ENCODE measurements around the gene COQ8B.

The COQ8B gene

DNA sequence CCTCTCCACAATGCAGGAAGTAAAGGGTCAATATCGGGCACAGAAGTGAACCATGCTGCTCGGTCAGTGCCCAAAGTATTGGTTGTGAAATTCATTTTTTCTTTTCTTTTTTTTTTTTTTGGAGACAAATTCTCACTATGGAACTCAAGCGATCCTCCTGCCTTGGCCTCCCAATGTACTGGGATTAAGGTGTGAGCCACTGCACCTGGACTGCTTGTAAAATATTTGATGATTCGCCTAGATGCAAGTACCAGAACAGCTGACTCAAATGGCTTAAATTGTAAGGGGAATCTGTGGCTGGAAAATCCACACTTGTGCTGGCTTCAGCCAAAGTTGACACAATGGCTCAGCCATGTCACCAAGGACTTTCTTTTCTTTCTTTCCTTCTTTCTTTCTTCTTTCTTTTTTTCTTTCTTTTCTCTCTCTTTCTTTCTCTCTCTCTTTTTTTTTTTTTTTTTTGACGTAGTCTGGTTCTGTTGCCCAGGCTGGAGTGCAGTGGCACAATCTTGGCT is 69.9 kb downstream of the COQ8B start:
- TF ChIP-seq CTCF (IDR thresholded peaks at IDR 0.05; ENCODE audit: insufficient read depth, low read depth, low read length, missing control alignments): no peak
- no peak overlapping the region for H3K4me3 ChIP-seq (ENCODE audit: low read depth, low read length)
- DNase-seq (ENCODE audit: low read depth): no peak

GRCh38 chr19:40642757-40643305 is 73.9 kb downstream of the COQ8B start:
- TF ChIP-seq CTCF (IDR thresholded peaks at IDR 0.05; ENCODE audit: insufficient read depth, low read depth, low read length, missing control alignments): no peak
- no peak overlapping the region for H3K4me3 ChIP-seq (ENCODE audit: low read depth, low read length)
- no peak for DNase-seq (ENCODE audit: low read depth)

- DNase-seq (ENCODE audit: low read depth): no peak
- no peak for TF ChIP-seq CTCF (IDR thresholded peaks at IDR 0.05; ENCODE audit: insufficient read depth, low read depth, low read length, missing control alignments)
These were observed 74.5 kb downstream of the COQ8B start for GRCh38 chr19:40642051-40642706.

More at GRCh38 chr19:40642051-40642706, 74.5 kb downstream of the COQ8B start:
- no peak overlapping the region for H3K4me3 ChIP-seq (ENCODE audit: low read depth, low read length)

Data from GM12865 (cell line).